HFFc6 (cell line): Measurements from ENCODE around the gene TMEM201. TPM values are rescaled to one million over a fixed set of nuclear protein-coding genes. Genes with fewer than 3 reads are reported as not detected.
A peak's percentile ranks its signal among the peaks of the same experiment; 100 is the strongest.

ENCODE experiments used
- DNase-seq: peaks from one replicate; pipeline ENCODE4 v3.0.0-alpha.2; 2018
- H3K27ac Mint-ChIP-seq: 2 replicates; pipeline ENCODE4 v1.8.0; 2020; ENCODE audit warnings: mild to moderate bottlenecking, mixed read lengths
- H3K27me3 Mint-ChIP-seq: 2 replicates; pipeline ENCODE4 v1.8.0; 2021; ENCODE audit warnings: mild to moderate bottlenecking, moderate library complexity, mixed read lengths; ENCODE audit not compliant: insufficient read depth
- H3K36me3 Mint-ChIP-seq: 2 replicates; pipeline ENCODE4 v1.8.0; 2021; ENCODE audit warnings: low read depth, mixed read lengths
- H3K4me1 Mint-ChIP-seq: 2 replicates; pipeline ENCODE4 v1.8.0; 2020; ENCODE audit warnings: low read depth, mixed read lengths
- H3K4me3 Mint-ChIP-seq: 2 replicates; pipeline ENCODE4 v1.8.0; 2020; ENCODE audit warnings: mild to moderate bottlenecking, moderate library complexity, mixed read lengths
- H3K9me3 Mint-ChIP-seq: 2 replicates; pipeline ENCODE4 v1.8.0; 2020; ENCODE audit warnings: mild to moderate bottlenecking, mixed read lengths
- total RNA-seq, 6 experiments: library from RNA; stranded (reverse); fragmentation: NEBNext Ultra II Directional; extraction: Animal tissue kit (Norgen Biotek cat#: 25700); gene quantifications; 2 replicates in 1 of 6; 3 replicates in 5 of 6; pipeline ENCODE4 v1.2.3, GENCODE V29; 2021
- TF ChIP-seq, protein P1 (sequence below): fragments of 200-600 bp; sonication (generic); IDR thresholded peaks from 2 replicates; pipeline ENCODE4 v1.5.0; 2021; ENCODE audit warnings: antibody characterized with exemption, mild to moderate bottlenecking

Gene TMEM201
- total RNA-seq, 6 experiments from 2014 or later, result 10.5 to 14.0 (median 11.2) TPM

DNA sequence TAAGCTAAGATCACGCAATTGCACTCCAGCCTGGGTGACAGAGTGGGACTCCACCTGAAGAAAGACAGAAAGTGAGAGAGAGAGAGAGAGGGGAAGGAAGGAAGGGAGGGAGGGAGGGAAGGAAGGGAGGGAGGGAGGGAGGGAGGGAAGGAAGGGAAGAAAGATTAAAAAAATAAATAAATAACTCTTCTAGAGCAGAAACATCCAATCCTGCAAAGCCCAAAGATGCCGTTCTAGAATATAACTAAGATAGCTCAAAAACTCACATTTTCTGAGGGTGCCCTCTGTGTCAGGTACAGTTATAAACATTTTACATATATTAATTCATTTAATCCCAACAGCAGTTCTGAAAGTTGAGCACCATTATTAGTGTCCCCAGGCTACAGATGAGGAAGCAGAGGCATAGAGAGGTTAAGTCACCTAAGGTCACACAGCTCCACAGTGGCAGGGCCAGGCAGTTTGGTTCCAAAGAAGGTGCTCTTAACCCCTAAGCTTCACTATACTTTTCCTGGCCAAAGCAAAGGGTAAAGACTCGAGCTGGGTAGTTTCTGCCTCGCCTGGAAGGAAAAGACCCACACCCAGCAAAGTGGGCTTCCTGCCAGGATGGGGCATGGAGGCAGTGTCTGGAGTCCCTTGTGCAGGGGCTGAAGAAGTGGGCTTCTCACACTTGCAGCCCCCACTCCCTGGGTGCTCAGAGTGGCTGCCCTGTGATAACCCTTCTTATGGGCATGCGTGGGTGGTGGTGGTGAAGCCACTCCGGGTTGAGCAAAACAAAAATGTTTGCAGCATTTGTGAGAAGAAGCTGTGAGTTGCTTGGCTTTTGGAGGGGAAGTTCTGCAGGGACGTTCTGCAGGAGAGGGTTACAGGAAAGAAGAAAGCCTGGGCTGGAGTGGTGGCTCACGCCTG lies 54.9 kb downstream of the TMEM201 start:
- Mint-ChIP-seq H3K9me3 (no peaks in the 10 kb centered on the region), H3K27me3 (peaks cover 8% of the 10 kb centered on the region), H3K36me3 (no peaks in the 10 kb centered on the region), H3K4me3 (no peak overlapping the region), H3K27ac (no peak overlapping the region), H3K4me1 (no peaks in the 10 kb centered on the region)
- TF ChIP-seq, protein P1, sequence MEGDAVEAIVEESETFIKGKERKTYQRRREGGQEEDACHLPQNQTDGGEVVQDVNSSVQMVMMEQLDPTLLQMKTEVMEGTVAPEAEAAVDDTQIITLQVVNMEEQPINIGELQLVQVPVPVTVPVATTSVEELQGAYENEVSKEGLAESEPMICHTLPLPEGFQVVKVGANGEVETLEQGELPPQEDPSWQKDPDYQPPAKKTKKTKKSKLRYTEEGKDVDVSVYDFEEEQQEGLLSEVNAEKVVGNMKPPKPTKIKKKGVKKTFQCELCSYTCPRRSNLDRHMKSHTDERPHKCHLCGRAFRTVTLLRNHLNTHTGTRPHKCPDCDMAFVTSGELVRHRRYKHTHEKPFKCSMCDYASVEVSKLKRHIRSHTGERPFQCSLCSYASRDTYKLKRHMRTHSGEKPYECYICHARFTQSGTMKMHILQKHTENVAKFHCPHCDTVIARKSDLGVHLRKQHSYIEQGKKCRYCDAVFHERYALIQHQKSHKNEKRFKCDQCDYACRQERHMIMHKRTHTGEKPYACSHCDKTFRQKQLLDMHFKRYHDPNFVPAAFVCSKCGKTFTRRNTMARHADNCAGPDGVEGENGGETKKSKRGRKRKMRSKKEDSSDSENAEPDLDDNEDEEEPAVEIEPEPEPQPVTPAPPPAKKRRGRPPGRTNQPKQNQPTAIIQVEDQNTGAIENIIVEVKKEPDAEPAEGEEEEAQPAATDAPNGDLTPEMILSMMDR, result no peak
- no peak for DNase-seq

DNA sequence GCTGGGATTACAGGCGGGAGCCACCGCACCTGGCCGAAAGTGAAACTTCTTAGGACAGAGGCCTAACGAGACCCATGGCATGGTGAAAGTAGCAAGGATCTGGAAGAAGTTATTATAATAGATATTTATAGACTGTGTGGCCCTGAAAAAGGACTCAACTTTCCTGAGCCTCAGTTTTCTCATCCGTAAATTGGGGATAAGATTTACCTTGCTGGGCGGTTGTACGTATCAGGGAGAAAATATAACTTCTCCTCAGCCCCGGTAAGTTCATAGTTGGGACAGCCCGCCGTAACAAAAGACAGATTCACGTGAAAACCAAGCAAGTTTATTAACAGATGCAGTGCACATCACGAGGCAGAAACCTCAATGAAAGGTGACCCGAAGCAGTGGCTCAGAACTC lies 57.3 kb downstream of the TMEM201 start:
- TF ChIP-seq, protein P1, result no peak
- no peaks in the 10 kb centered on the region for H3K36me3 Mint-ChIP-seq
- H3K4me3 Mint-ChIP-seq, result no peak overlapping the region
- peaks cover 18% of the 10 kb centered on the region for H3K27me3 Mint-ChIP-seq
- no peak overlapping the region for H3K27ac Mint-ChIP-seq
- DNase-seq, result no peak
- H3K4me1 Mint-ChIP-seq, result peaks cover under 1% of the 10 kb centered on the region; the same call in 1 of the 2 replicates
- H3K9me3 Mint-ChIP-seq, result no peaks in the 10 kb centered on the region

DNA sequence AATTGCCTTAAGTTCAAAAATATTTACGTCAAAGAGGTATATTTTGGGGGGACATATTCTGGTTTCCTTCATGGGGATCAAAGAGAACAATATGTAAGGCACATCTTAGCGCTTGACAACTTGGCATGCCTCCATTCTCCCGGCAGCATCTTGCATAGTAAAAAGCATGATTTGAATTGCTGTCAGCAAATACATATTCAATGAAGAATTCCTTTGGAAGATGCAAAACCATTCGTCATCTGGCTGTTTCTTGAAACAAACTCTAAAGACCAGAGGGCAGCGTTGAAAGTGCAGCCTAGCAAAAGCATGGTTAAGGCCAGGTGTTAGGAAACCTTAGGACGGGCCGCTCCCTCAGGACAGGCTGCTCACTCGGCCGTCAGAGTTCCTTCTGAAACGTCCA lies 59.5 kb downstream of the TMEM201 start:
- Mint-ChIP-seq H3K9me3 (no peaks in the 10 kb centered on the region), H3K27ac (no peak overlapping the region), H3K4me1 (peaks cover 5% of the 10 kb centered on the region; the same call in 1 of the 2 replicates), H3K36me3 (no peaks in the 10 kb centered on the region), H3K4me3 (no peak overlapping the region), H3K27me3 (peaks cover 22% of the 10 kb centered on the region)
- TF ChIP-seq, protein P1, result no peak
- DNase-seq, result no peak

DNA sequence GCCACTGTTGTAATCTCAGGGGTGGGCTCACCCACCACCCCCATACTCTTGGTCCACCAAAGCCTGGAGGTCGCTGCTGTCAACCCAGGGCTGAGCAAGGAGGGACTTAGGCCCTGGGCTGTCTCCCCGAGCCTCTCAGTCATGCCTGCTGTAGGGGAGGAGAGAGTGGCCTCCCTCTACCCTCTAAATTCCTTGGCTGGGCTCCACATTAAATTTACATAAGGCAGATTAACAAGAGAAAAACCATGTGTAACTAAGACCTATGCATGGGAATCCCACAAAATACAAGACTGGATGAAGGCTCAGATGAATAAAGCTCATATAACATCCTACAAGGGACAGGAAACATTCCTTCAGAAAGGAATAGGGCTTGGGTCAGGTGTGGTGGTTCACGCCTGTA lies 61.1 kb downstream of the TMEM201 start:
- no peak overlapping the region for H3K4me3 Mint-ChIP-seq
- H3K4me1 Mint-ChIP-seq, result peaks cover 5% of the 10 kb centered on the region; the same call in 1 of the 2 replicates
- H3K9me3 Mint-ChIP-seq, result no peaks in the 10 kb centered on the region
- peaks cover 22% of the 10 kb centered on the region for H3K27me3 Mint-ChIP-seq
- no peaks in the 10 kb centered on the region for H3K36me3 Mint-ChIP-seq
- no peak for DNase-seq
- H3K27ac Mint-ChIP-seq, result no peak overlapping the region
- TF ChIP-seq, protein P1, result no peak

DNA sequence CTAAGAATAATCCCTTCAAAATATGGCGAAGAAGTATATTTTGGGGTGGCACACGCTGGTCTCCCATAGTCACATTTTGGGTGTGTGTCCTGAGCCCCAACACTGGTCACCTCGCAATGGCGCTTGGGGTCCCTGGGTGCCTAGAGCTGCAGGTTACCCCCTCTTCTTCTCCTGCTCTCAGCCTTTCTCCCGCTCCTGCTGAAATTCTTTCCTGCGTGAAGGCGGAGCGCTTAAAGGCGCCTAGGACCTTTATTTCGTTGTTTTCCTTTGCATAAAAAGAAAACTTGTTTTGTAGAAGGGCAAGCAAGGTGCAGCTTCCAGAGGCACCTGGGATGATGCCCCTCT lies 62.5 kb downstream of the TMEM201 start:
- no peak overlapping the region for H3K27ac Mint-ChIP-seq
- peak overlapping the region; percentile 88 for H3K4me3 Mint-ChIP-seq
- H3K36me3 Mint-ChIP-seq, result no peaks in the 10 kb centered on the region
- DNase-seq, result no peak
- TF ChIP-seq, protein P1, result no peak
- H3K4me1 Mint-ChIP-seq, result peaks cover 5% of the 10 kb centered on the region; the same call in 1 of the 2 replicates
- H3K9me3 Mint-ChIP-seq, result no peaks in the 10 kb centered on the region
- peaks cover 22% of the 10 kb centered on the region for H3K27me3 Mint-ChIP-seq
